Ascending aorta (tissue), 2 donors: ENCODE data around the gene TAGLN. TPM values are rescaled to one million over a fixed set of nuclear protein-coding genes. Genes with fewer than 3 reads are reported as not detected.

ENCODE experiments used
- DNase-seq, 2 donors: peaks; one replicate each; pipeline ENCODE4 v3.0.0-alpha.2; 2019; ENCODE audit warnings: low spot score in 2 of 2
- H3K27ac ChIP-seq, 2 donors: fragments of 200-600 bp; sonication (generic); one replicate each; pipeline ENCODE4 v1.5.1; 2016 to 2017; ENCODE audit warnings: mild to moderate bottlenecking in 1 of 2
- H3K27me3 ChIP-seq: fragments of 200-600 bp; sonication (generic); one replicate; pipeline ENCODE4 v1.5.1; 2017
- H3K36me3 ChIP-seq, 2 donors: fragments of 200-600 bp; sonication (generic); one replicate each; pipeline ENCODE4 v1.5.1; 2016
- H3K4me1 ChIP-seq, 2 donors: fragments of 200-600 bp; sonication (generic); one replicate each; pipeline ENCODE4 v1.5.1; 2016 to 2017; ENCODE audit warnings: mild to moderate bottlenecking in 1 of 2
- H3K4me3 ChIP-seq, 2 donors: fragments of 200-600 bp; sonication (generic); one replicate each; pipeline ENCODE4 v1.5.1; 2016 to 2017; ENCODE audit warnings: mild to moderate bottlenecking in 1 of 2
- H3K9me3 ChIP-seq, 2 donors: fragments of 200-600 bp; sonication (generic); one replicate each; pipeline ENCODE4 v1.5.1; 2016
- CTCF ChIP-seq, 3 experiments: fragments of 200-600 bp in 2 of 3; fragments of 450-650 bp in 1 of 3; sonication (generic) in 2 of 3; IDR thresholded peaks; one replicate each; pipeline ENCODE4 v1.5.1; 2016 to 2019; ENCODE audit warnings: antibody characterized with exemption in 3 of 3, mild to moderate bottlenecking in 1 of 3, moderate library complexity in 1 of 3
- intact Hi-C: fragments of 100-400 bp; cut with DNase I; formaldehyde crosslinking; loops from one replicate; pipeline ENCODE4 v1.15.1; 2023
- total RNA-seq: library from RNA; depleted of rRNA; stranded (reverse); fragments of >200 nt; gene quantifications from one replicate; pipeline ENCODE4 v1.1.0, GENCODE V29; 2016

TAGLN gene
- total RNA-seq, 1 donor from 2014 or later, result 6,542 TPM

- Histone ChIP-seq H3K27ac (peak overlapping the region in 1 of 2 donors; percentile 11), H3K4me3 (no peak overlapping the region), H3K4me1 (no peaks in the 10 kb centered on the region), H3K9me3 (no peaks in the 10 kb centered on the region), H3K36me3 (peaks cover 68 to 82% of the 10 kb centered on the region in 2 donors), H3K27me3 (no peaks in the 10 kb centered on the region)
- TF ChIP-seq CTCF (IDR thresholded peaks at IDR 0.05), result no peak
- intact Hi-C loops, result no loop called here
- peak in 1 of 2 donors; percentile 61 for DNase-seq
Measured at GRCh38 chr11:117188620-117189081, 10.5 kb upstream of the TAGLN start.

- TF ChIP-seq CTCF (IDR thresholded peaks at IDR 0.05), result no peak
- Histone ChIP-seq H3K27ac (peak overlapping the region in 1 of 2 donors; percentile 11), H3K4me1 (no peaks in the 10 kb centered on the region), H3K36me3 (peaks cover 72 to 83% of the 10 kb centered on the region in 2 donors), H3K27me3 (no peaks in the 10 kb centered on the region), H3K9me3 (no peaks in the 10 kb centered on the region), H3K4me3 (no peak overlapping the region)
- peak in 1 of 2 donors; percentile 67 for DNase-seq
- intact Hi-C loops, result no loop called here
Measured at GRCh38 chr11:117189191-117189940, 9.8 kb upstream of the TAGLN start.

DNA sequence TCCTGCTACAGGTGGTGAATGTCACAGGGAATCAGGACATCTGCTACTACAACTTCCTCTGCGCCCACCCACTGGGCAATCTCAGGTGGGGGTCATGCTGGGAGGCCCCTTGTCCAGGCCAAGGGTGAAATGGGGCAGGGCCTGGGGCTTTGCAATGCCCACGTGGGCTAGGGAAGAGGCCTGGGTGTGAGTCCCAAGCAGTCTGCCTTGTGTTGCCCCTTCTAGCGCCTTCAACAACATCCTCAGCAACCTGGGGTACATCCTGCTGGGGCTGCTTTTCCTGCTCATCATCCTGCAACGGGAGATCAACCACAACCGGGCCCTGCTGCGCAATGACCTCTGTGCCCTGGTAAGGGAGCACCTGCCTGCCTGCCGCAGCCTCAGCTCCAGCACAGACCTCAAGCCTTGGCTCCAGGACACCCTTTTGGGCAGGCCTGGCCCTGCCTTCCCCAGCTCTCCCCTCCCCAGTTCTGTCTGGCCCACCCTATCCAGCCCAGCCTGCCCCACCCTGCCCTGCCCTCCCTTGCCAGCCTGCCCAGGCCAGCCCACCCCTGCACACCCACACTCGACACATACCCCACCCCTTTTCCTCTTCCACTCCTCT is 9.1 kb upstream of the TAGLN start:
- Histone ChIP-seq H3K36me3 (peaks cover 74 to 86% of the 10 kb centered on the region in 2 donors), H3K27me3 (no peaks in the 10 kb centered on the region), H3K9me3 (no peaks in the 10 kb centered on the region), H3K4me1 (no peaks in the 10 kb centered on the region), H3K27ac (no peak overlapping the region), H3K4me3 (no peak overlapping the region)
- intact Hi-C loops, result no loop called here
- no peak for TF ChIP-seq CTCF (IDR thresholded peaks at IDR 0.05)
- DNase-seq, result peak in 1 of 2 donors; percentile 39

DNA sequence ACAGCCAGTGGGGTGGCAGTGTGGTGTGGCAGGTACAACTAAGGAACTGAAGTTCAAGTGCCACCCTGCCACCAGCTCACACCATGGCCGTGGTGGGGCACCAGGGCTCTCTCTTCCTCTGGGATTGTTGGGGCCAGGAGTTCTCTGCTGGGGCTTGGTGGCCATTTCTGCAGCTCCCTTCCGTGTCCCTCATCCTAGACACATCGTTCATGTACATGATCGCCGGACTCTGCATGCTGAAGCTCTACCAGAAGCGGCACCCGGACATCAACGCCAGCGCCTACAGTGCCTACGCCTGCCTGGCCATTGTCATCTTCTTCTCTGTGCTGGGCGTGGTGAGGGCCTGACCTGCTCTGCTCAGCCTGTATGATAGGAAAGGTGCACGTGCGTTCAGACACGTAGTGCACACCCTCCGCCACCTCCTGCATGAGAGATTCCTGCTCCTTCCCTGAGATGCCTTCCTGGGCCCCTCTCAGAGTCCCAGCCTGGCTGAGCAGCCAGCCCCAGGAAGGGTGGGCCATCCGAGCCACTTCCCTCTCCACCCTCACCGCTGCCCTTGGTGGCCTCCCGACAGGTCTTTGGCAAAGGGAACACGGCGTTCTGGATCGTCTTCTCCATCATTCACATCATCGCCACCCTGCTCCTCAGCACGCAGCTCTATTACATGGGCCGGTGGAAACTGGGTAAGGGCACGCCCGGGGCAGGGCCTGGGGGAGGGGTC is 7.3 kb upstream of the TAGLN start:
- no peak overlapping the region for H3K4me3 ChIP-seq
- intact Hi-C loops, result no loop called here
- no peak for TF ChIP-seq CTCF (IDR thresholded peaks at IDR 0.05)
- peaks cover 66 to 87% of the 10 kb centered on the region in 2 donors for H3K36me3 ChIP-seq
- H3K27me3 ChIP-seq, result no peaks in the 10 kb centered on the region
- H3K9me3 ChIP-seq, result no peaks in the 10 kb centered on the region
- no peak for DNase-seq
- no peaks in the 10 kb centered on the region for H3K4me1 ChIP-seq
- H3K27ac ChIP-seq, result no peak overlapping the region

- Histone ChIP-seq H3K27me3 (no peaks in the 10 kb centered on the region), H3K27ac (no peak overlapping the region), H3K9me3 (no peaks in the 10 kb centered on the region), H3K4me1 (peaks cover 0 to 2% of the 10 kb centered on the region in 2 donors), H3K4me3 (no peak overlapping the region), H3K36me3 (peaks cover 60 to 84% of the 10 kb centered on the region in 2 donors)
- intact Hi-C loops, result no loop called here
- TF ChIP-seq CTCF (IDR thresholded peaks at IDR 0.05), result no peak
- DNase-seq, result no peak
Measured at GRCh38 chr11:117192401-117192875, 6.7 kb upstream of the TAGLN start.
